Esophagus squamous epithelium (tissue), 5 donors: Measurements from ENCODE around the gene CHD1L. TPM values are rescaled to one million over a fixed set of nuclear protein-coding genes. Genes with fewer than 3 reads are reported as not detected.
"Not testable (repeated sequence)": the region's sequence is repeated elsewhere in the genome, so short reads cannot be mapped to it uniquely, and the experiment has no call there.

Experiments
- DNase-seq: peaks from one replicate; lab custom pipeline; 2025; lab: John Stamatoyannopoulos, UW
- H3K27ac ChIP-seq, 4 donors: fragments of 200-600 bp; sonication (generic); one replicate each; pipeline ENCODE4 v1.5.1; 2016 to 2019; ENCODE audit warnings: mild to moderate bottlenecking in 1 of 4
- H3K27me3 ChIP-seq, 4 donors: fragments of 200-600 bp; sonication (generic); 1 replicate in 3 of 4; 2 replicates in 1 of 4; pipeline versions ENCODE4 v1.5.1 to v1.6.0; 2017 to 2021; ENCODE audit warnings: antibody characterized with exemption in 1 of 4
- H3K36me3 ChIP-seq, 3 donors: fragments of 200-600 bp; sonication (generic); one replicate each; pipeline ENCODE4 v1.5.1; 2016 to 2019
- H3K4me1 ChIP-seq, 3 donors: fragments of 200-600 bp; sonication (generic); one replicate each; pipeline ENCODE4 v1.5.1; 2017 to 2019
- H3K4me3 ChIP-seq, 4 donors: fragments of 200-600 bp; sonication (generic); 1 replicate in 3 of 4; 2 replicates in 1 of 4; pipeline ENCODE4 v1.5.1; 2016 to 2019; ENCODE audit warnings: mild to moderate bottlenecking in 2 of 4, moderate library complexity in 1 of 4
- H3K9me3 ChIP-seq, 3 donors: fragments of 200-600 bp; sonication (generic); one replicate each; pipeline ENCODE4 v1.5.1; 2016 to 2019
- CTCF ChIP-seq, 6 experiments: fragments of 450-650 bp in 4 of 6; fragments of 200-600 bp in 2 of 6; sonication (generic) in 2 of 6; IDR thresholded peaks; one replicate each; pipeline ENCODE4 v1.5.1; 2016 to 2019; ENCODE audit warnings: antibody characterized with exemption in 6 of 6, mild to moderate bottlenecking in 4 of 6, moderate library complexity in 4 of 6
- POLR2A ChIP-seq, 4 donors: fragments of 450-650 bp; IDR thresholded peaks; one replicate each; pipeline ENCODE4 v1.6.1; 2017; ENCODE audit warnings: antibody characterized with exemption in 4 of 4, mild to moderate bottlenecking in 4 of 4, moderate library complexity in 3 of 4
- WGBS, 2 donors: methylation state at CpG; one replicate each; pipeline ENCODE4 v1.1.5; 2018; 5-methylcytosine and 5-hydroxymethylcytosine counted together
- intact Hi-C: fragments of 100-400 bp; cut with DNase I; formaldehyde crosslinking; loops from one replicate; pipeline ENCODE4 v1.15.0; 2022
- total RNA-seq, 4 donors: library from RNA; depleted of rRNA; stranded (reverse); fragments of >200 nt; gene quantifications; one replicate each; pipeline ENCODE4 v1.1.0, GENCODE V29; 2016
- donor health status: DM: yes; HTN: yes; CAD: no.

The CHD1L gene
- total RNA-seq, 4 donors from 2014 or later, result 6.7 to 24.2 (median 18.4) TPM

- no peak for DNase-seq
- intact Hi-C loops, result loop anchor here (10.0 kb wide), 1 partner anchor 98 kb away; no protein-coding TSS in a partner anchor
- Histone ChIP-seq H3K36me3 (peaks cover 14 to 100% (median 21%) of the 10 kb centered on the region in 3 donors), H3K27me3 (no peaks in the 10 kb centered on the region), H3K4me1 (no peaks in the 10 kb centered on the region), H3K9me3 (no peaks in the 10 kb centered on the region), H3K4me3 (no peak overlapping the region), H3K27ac (no peak overlapping the region)
- no peak for TF ChIP-seq POLR2A (IDR thresholded peaks at IDR 0.05)
- TF ChIP-seq CTCF (IDR thresholded peaks at IDR 0.05), result no peak
- 88 to 89% methylated on average over 8 of the region's 8 CpGs for WGBS, 2 donors
Observed at GRCh38 chr1:147287133-147287865, 44.8 kb downstream of the CHD1L start.

GRCh38 chr1:147292012-147292411 is 49.5 kb downstream of the CHD1L start:
- H3K36me3 ChIP-seq, result peaks cover 6 to 100% (median 11%) of the 10 kb centered on the region in 3 donors
- H3K4me1 ChIP-seq, result no peaks in the 10 kb centered on the region
- DNase-seq, result no peak
- H3K4me3 ChIP-seq, result no peak overlapping the region
- H3K27me3 ChIP-seq, result no peaks in the 10 kb centered on the region
- TF ChIP-seq CTCF (IDR thresholded peaks at IDR 0.05) (no peak), POLR2A (IDR thresholded peaks at IDR 0.05) (no peak)
- intact Hi-C loops, result no loop called here
- 70 to 75% methylated on average over 4 of the region's 4 CpGs for WGBS, 2 donors
- no peaks in the 10 kb centered on the region for H3K9me3 ChIP-seq
- no peak overlapping the region for H3K27ac ChIP-seq

GRCh38 chr1:147292631-147293251 is 50.3 kb downstream of the CHD1L start:
- 66 to 77% methylated on average over 3 of the region's 3 CpGs for WGBS, 2 donors
- H3K4me3 ChIP-seq, result no peak overlapping the region
- H3K9me3 ChIP-seq, result no peaks in the 10 kb centered on the region
- no peaks in the 10 kb centered on the region for H3K4me1 ChIP-seq
- H3K36me3 ChIP-seq, result peaks cover 11 to 100% (median 11%) of the 10 kb centered on the region in 3 donors
- DNase-seq, result no peak
- no peak overlapping the region for H3K27ac ChIP-seq
- H3K27me3 ChIP-seq, result no peaks in the 10 kb centered on the region
- TF ChIP-seq CTCF (IDR thresholded peaks at IDR 0.05) (no peak), POLR2A (IDR thresholded peaks at IDR 0.05) (no peak)
- intact Hi-C loops, result no loop called here

GRCh38 chr1:147297438-147297837 is 55.0 kb downstream of the CHD1L start:
- WGBS, 2 donors, result 97 to 100% methylated on average over 2 of the region's 2 CpGs
- DNase-seq, result no peak
- no peak for TF ChIP-seq CTCF (IDR thresholded peaks at IDR 0.05)
- no peak for TF ChIP-seq POLR2A (IDR thresholded peaks at IDR 0.05)
- H3K4me3 ChIP-seq, result no peak overlapping the region
- intact Hi-C loops, result no loop called here
- peaks cover 0 to 34% (median 10%) of the 10 kb centered on the region in 3 donors for H3K9me3 ChIP-seq
- H3K4me1 ChIP-seq, result no peaks in the 10 kb centered on the region
- peaks cover 7 to 63% (median 9%) of the 10 kb centered on the region in 3 donors for H3K36me3 ChIP-seq
- H3K27me3 ChIP-seq, result no peaks in the 10 kb centered on the region
- H3K27ac ChIP-seq, result no peak overlapping the region

- 92 to 96% methylated on average over 3 of the region's 3 CpGs for WGBS, 2 donors
- H3K9me3 ChIP-seq, result peaks cover 0 to 69% (median 20%) of the 10 kb centered on the region in 3 donors
- intact Hi-C loops, result not testable (repeated sequence)
Observed at GRCh38 chr1:147305803-147306202, 63.3 kb downstream of the CHD1L start.

More at GRCh38 chr1:147305803-147306202, 63.3 kb downstream of the CHD1L start:
- not testable (repeated sequence) for DNase-seq, H3K4me3 ChIP-seq, H3K27ac ChIP-seq, H3K4me1 ChIP-seq, H3K27me3 ChIP-seq, H3K36me3 ChIP-seq
